ENCODE measurements around the gene OR10G6.
A peak's percentile ranks its signal among the peaks of the same experiment; 100 is the strongest.
"Not testable (repeated sequence)": the region's sequence is repeated elsewhere in the genome, so short reads cannot be mapped to it uniquely, and the experiment has no call there.

The OR10G6 gene

GRCh38 chr11:123995119-123995518 lies at the start of gene OR10G6:
TSS of gene OR10G6 (minus strand) at chr11:123995161. CDS start at chr11:123995161, 0 bp downstream.
- DNase-seq = no peak

GRCh38 chr11:124043420-124043819 lies 48.5 kb upstream of the OR10G6 start:
- DNase-seq = no peak

GRCh38 chr11:124041254-124041653 lies 46.3 kb upstream of the OR10G6 start, which contains the start of gene OR10G7:
TSS of gene OR10G7 (minus strand) at chr11:124041325. CDS start at chr11:124039001, 2,324 bp downstream.
- DNase-seq = no peak

GRCh38 chr11:124039557-124039956 lies 44.6 kb upstream of the OR10G6 start:
- no peak for DNase-seq

- DNase-seq = no peak
These were observed 41.7 kb upstream of the OR10G6 start for GRCh38 chr11:124036666-124037065.

- DNase-seq = no peak
These were observed 31.5 kb upstream of the OR10G6 start, which contains the start of gene OR10G8 for GRCh38 chr11:124026498-124026897. TSS of gene OR10G8 (plus strand) at chr11:124026798. CDS start at chr11:124029623, 2,825 bp downstream.

- DNase-seq = not testable (repeated sequence)
These were observed 20.9 kb upstream of the OR10G6 start for GRCh38 chr11:124015837-124016236.

- DNase-seq = no peak
These were observed 17.7 kb upstream of the OR10G6 start, which contains the start of gene OR10G4 for GRCh38 chr11:124012697-124013096. TSS of gene OR10G4 (plus strand) at chr11:124012997. CDS start at chr11:124015575, 2,578 bp downstream.

GRCh38 chr11:123979311-123979710 lies 15.7 kb downstream of the OR10G6 start:
- DNase-seq = no peak

GRCh38 chr11:123977731-123978347 lies 17.1 kb downstream of the OR10G6 start, which contains the start of gene OR10S1:
TSS of gene OR10S1 (minus strand) at chr11:123977781. CDS start at chr11:123977664, 117 bp downstream.
- DNase-seq = no peak

- no peak for DNase-seq
These were observed 18.0 kb downstream of the OR10G6 start for GRCh38 chr11:123976770-123977560.

- peak; percentile 85 for DNase-seq
These were observed 21.1 kb downstream of the OR10G6 start for GRCh38 chr11:123973816-123974215.

- no peak for DNase-seq
These were observed 38.2 kb downstream of the OR10G6 start for GRCh38 chr11:123956752-123957151.

GRCh38 chr11:123945132-123945531 lies 49.8 kb downstream of the OR10G6 start:
- no peak for DNase-seq

All from HCEC 1CT (cell line).